T-helper 2 cell (primary cell): ENCODE data around the gene RELT.

Experiments
- DNase-seq, 5 experiments: peaks; one replicate each; pipeline versions ENCODE4 v3.0.0 to v3.0.0-alpha.2; 2012 to 2022

Gene RELT

DNA sequence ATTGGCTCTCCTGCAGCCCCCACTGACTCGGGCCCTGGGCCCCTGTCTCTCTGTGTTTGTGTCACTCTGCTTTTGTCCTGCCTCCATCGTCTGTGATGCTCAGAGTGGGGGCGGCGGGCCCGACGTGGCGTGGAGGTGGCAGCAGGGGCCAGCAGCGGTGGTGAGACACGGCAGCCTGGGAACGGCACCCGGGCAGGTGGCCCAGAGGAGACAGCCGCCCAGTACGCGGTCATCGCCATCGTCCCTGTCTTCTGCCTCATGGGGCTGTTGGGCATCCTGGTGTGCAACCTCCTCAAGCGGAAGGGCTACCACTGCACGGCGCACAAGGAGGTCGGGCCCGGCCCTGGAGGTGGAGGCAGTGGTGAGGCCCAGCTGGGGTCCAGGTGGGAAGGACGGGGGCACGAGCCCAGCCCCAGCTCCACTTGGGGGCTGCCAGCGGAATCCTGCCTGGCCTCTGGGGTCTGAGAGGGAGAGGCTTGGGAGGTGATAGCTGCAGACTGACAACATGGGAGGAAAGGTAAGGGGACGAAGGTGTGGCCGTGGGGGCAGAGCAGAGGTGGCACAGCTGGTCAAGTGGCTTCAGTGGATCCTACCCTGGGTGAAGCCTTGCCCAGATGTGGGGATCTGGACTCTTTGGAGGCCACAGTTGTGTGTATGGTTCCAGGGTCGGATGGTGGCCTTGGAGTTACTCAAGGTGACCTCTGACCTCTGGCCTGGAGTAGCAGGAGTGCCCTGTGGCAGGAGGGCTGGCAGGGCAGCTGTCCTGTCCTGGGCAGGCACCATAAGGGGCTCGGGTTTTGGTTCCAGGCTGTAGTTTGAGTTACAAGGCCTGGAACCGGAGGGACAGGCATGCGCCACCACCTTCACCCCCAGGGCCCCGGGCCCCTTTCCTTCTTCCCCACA lies 16.2 kb downstream of the RELT start:
- DNase-seq, result no peak

DNA sequence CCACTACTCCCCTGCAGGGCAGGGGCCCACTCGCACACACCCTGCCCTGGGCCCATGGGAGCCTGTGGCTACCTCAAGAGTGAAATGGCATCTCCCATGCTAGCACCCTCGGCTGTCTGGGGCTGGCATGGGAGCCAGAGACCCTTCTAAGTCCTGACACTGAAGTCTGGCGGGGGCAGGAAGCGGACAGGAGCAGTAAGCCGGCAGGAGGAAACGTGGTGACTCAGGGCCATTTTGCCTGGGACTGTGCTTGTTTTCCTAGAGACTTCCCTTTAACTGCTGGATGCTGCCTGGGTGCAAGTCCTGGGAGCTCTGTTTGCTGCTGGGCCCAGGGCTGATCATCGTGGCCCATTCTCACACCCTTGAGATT lies 16.8 kb downstream of the RELT start:
- no peak for DNase-seq

DNA sequence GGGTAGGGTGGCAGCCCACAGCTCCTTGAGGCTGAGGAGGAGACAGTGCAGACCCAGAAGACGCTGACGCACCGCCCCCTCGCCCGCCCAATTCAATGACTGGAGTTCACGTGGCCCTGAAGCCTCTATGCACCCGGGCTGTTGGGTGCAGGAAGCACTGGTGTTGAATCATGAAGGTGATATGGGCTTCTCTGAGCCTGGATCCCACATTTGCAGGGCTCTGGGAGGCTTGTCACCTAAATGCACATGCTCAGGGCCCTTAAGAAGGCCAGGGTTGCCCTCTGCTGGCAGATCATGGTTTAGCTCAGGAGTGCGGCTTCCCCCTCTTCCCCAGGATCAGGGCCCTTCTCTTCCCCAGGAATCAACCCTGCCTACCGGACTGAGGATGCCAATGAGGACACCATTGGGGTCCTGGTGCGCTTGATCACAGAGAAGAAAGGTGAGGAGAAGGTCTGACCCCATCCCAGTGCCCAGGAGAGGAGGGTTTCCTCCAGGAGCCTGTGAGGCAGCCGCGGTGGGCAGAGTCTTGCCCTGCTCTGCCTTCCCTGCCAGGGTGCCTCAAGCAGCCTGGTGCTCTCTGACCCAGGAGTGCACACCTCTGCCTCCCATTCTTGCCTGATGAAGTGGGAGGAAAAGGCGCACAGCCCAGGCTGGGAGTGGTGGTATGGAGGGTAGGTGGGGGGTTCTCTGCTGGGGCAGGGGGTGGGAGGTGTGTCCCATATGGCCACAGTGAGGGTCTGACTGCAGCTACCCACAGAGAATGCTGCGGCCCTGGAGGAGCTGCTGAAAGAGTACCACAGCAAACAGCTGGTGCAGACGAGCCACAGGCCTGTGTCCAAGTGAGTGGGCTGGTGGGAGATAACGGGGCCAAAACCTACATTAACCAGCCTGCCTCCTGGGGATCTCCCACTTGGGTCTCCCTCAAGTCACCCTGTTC lies 17.5 kb downstream of the RELT start:
- DNase-seq, result peak in 4 of 5 experiments; percentile 36 to 71 (median 45)

DNA sequence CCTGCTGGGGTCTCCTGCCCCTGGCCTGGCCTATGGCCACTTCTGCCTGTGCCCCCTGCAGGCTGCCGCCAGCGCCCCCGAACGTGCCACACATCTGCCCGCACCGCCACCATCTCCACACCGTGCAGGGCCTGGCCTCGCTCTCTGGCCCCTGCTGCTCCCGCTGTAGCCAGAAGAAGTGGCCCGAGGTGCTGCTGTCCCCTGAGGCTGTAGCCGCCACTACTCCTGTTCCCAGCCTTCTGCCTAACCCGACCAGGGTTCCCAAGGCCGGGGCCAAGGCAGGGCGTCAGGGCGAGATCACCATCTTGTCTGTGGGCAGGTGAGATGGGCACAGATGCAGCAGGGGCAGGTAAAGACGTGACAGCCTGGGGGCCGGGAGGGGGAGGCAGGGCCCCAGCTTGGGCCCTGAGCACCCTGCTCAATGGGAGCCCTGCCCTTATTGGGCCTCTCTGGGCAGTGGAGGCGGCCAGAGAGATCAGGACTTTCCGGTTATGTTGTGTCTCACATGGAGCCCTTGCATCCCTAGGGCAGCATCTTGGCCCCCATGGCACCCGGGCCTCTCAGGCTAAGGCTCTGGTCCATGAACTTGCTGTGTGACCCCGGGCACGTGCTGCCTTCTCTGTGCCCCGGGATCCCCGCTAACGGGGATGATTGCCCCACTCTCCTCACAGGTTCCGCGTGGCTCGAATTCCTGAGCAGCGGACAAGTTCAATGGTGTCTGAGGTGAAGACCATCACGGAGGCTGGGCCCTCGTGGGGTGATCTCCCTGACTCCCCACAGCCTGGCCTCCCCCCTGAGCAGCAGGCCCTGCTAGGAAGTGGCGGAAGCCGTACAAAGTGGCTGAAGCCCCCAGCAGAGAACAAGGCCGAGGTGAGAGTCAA lies 18.5 kb downstream of the RELT start:
- no peak for DNase-seq

DNA sequence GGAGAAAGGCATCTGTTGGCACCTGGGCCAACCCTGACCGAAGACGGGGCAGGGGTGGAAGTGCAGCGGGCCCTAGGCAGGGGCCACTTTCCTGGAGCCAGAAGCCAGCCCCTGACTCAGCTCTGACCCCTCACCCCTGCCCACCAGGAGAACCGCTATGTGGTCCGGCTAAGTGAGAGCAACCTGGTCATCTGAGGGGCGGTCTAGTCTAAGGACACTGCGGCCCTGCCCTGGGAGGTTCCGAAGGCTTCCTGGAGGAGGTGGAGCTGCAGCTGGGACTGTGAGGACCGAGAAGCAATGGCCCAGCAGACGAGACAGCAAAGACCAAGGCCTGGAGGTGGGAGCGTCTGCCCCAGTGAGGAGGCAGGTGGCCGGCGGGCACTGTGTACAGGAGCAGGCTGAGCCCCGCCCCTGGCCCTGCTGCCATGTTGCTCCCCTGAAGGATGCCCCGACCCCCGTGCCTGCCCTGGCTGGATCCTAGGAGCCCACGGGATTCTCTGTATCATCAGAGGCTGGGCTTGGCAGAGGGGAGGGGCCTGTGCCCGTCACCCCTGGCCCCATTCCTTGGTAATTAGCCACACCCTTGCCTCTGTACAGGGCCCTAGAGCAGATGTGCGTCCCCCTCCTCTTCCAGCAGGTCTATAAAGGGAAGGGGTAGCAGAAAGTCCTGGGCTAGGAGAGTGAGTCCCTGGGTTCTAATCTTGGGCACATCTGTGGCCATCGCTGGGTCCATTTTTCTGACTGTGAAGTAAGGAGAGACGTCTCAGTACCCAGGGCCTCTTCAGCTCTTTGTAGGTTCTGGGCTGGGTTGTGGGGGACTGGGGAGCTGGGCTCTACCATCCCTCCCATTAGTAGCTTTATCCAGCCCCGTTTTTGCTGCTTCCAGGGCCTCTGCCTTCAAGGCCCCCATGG lies 19.4 kb downstream of the RELT start:
- no peak for DNase-seq

DNA sequence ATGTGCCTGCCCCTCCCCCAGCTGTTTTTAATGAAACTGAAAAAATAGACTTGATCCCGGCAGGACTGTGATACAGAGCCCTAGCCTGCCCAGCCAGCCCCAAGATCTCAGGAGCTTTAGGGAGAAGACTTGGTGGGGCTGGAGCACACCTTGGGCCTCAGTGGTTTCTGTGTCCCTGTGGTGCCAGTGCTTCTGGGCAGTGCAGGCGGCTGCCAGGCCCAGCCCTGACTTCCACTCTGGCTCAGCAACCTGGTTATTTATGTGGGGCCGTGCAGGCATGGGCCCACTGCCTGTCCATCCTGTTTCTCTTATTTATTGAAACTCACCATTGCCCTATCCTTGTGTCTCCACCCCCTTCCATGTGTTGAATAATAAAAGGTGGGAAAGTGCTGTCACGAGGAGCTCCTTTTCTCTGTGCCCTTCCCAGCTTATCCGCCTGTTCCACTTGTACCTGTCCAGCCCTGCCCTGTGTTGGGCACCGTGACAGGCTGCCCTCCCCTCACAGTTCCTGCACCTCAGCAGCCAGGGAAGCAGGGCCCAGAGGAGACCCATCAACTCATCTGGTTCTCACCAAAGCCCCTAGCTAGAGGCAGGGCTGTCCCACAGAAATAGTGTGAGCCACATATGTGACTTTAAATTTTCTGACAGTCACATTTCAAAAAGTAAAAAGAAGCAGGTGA lies 20.2 kb downstream of the RELT start:
- DNase-seq, result no peak

DNA sequence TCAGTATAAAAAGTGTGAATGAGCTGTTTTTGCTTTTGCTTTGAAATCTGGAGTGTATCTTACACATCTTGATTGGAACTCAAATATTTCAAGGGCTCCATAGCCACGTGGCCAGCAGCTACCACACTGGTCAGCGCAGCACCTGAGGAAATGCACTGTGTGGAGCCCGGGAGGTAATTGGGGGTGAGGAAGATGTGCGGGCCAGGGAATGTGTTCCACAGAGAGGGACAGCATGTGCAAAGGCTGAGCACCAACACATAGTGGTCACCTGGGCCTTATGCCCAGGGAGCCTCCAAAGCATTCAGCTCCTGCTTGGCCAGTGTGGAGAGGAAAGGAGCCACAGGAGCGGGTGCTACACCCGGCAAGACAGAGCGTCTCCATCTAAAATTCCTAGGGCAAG lies 20.8 kb downstream of the RELT start:
- DNase-seq, result no peak

DNA sequence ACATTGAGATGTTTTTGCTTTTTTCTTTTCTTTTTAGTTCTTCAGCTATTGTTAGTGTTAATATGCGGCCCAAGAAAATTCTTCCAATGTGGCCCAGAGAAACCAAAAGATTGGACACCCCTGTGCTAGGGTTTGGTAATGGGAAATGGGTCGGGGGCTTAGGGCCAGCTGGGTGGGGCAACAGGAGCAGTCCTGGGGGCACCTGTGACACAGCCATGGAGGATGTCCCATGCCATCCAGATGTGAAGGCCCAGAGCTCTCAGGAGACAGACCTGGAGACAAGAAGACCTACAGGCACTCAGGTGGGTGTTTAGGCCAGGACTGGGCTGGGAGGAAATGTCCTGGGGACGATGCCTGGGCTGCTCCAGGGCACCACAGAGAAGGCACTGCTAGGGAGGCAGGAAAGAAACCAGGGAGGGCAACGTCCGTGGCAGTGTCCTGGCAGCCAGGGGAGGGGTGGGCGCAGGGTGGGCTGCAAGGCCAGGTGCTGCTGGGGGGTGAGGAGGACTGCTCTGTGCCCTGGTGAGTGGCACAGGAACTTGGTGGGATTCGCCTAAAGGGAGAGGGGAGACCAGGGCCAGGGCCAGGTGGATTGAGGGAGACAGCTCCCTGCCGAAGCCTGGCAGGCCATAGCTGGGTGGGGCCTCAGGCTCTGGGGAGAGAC lies 21.4 kb downstream of the RELT start:
- no peak for DNase-seq

DNA sequence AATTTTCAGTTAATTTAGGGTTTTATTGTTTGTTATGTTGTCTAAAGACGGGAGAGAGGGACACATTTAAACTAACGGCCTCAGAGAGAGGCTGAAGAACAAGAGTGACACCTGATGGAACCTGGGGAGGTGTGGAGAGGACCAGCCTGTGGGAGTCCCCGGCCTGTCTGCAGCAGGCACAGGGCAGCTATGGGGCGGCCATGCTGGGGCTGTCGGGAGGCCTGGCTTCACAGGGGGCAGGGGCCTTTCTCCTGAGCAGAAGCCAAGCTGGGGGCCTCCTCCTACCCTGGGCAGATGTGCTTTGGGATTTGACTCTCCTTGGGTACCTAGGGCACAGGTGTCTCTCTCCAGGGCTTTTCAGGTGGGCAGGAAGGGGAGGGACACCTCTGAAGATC lies 21.9 kb downstream of the RELT start:
- DNase-seq, result no peak

DNA sequence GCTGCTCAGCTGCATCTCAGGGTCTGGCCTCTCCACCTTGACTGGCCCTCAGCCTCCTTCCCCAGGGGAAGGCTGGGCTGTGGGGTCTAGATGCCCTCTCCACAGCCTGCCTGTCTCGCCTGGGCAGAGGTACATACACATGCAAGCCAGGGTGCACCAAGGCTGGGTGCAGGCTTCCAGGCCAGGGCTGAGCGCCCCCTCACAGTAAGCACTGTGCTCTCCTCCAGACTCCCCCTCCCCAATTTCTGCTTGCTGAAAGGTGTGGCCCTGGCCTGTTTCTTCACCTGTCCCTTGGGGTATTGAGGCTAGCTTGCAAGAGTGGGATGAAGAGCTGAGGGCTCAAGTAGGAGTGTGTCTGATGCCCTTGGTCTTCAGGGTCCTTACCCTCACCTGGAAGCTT lies 22.5 kb downstream of the RELT start:
- no peak for DNase-seq

DNA sequence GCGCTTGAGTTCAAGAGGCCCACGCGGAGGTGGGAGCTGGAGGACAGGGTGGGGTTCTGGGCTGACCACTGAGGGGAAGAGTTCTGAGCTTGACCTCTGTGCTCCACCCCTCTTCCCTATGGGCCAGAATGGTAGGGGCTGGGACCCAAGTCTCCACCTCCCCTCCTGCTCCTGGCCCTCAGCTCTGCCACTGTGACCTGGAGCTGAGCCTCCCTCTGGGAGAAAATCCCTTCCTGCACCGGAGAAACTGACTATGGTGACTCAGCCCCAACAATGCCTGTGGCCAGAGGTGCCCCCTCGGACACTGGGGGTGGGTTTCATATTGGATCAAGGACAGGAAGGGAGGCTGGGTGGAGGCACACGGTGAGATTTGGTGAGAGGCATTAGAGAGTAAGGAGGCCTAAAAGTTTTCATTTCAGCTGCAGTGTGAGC lies 23.0 kb downstream of the RELT start:
- no peak for DNase-seq

DNA sequence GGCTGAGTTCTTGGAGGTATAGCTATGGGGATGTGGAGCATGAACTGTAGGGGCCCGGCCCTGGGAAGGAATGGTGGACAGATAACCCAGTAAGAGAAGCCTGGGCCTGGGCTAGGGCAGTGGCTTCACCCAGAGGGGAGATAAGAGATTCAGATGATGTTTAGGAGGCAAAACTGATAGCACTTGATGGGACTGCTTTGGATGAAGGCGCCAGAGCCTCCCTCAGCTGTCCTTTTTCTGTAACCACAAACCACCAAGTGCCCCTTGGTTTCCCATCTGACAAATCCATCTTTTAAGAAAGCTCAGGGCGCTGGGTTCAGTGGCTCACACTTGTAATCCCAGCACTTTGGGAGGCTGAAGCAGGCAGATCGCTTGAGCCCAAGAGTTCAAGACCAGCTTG lies 23.4 kb downstream of the RELT start:
- no peak for DNase-seq

DNA sequence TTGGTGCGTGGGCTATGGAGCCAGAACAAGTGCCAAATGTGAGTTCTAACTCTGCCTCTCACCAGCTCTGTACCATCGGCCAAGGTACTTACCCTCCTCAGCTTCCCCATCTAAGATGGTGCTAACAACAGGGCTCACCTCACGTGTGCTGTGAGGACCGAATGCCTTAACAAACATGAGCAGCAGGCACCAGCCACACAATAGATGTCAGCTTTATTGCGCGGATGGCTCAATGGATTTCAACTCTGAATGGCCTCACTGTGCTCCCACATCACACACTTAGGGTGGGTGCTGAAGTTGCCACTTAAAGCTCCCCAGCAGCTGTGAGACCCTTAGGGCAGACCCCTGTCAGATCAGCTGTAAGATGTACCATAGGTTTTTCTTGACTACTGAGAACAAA lies 24.1 kb downstream of the RELT start:
- no peak for DNase-seq

DNA sequence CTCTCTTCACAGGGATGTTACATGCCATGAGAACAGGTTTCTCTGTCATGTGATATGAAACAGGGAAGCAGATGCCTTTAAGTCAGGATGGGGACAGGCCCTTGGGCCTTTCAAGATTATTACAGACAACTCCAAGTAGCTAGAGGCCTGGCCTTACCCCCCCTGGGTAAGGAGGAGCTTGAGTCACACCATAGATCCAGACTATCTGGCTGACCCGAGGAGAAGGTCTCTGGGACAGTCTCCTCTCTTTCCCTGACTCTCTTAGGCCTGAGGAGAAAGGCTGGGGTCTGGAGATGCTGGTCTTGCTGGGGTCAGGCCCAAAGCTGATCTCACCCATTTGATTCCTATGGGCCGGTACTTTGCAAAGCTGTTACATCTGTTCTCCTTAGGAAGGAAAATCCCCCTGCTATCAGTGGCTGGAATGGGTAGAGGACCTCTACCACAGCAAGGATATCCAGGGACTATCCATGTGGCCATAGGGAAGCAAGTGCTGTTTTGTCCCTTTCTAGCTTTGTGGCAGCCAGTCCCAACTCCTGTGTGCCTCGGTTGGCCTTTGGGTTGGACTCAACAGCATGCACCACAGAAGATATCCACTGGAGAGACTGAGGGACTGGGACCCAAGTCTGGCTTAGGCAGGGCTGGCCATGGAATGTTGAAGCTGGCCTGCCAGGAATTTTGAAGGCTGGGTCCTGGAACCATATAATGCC lies 25.2 kb downstream of the RELT start:
- no peak for DNase-seq

DNA sequence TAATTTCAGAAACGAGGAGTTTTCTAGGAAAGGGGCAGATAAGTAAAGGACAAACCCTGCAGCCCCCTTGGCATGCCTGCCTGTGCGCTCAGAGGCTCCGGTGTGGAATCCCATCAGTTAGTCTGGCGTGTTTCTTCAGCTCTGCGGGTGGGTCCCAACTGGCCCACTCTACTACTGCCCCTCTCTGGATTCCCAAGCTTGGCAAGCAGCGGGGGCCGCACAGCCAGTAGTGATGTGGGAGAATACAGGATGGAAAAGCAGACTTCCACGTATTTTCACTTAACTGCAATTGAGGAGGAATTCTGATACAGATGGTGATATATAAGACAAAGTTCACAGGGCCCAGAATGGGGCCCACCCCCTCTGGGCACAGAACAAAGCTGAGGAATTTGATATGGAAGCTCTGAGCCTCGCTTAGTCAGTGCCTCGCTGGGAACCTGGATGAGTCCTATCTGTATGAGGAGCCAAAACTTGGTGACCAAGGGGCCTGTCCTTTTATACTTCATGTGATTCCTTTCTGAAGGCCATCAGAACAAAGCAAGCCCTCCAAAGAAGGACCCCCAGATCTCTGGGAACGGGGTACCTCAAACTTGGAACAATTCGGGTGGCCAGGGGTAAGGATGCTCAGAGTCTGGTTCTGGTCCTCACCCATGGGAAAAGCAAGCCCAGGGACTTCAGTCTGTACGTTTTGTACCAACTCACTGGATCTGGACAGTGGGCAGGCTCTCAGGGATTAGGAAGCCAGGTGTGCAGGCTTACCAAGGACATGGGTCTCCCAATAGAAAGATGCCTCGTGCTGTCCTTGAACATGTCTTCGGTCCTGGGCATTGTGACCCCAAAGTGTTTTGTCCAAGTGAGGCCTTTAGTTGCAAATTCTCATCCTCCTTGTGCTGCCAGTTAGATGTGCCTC lies 26.0 kb downstream of the RELT start:
- no peak for DNase-seq

DNA sequence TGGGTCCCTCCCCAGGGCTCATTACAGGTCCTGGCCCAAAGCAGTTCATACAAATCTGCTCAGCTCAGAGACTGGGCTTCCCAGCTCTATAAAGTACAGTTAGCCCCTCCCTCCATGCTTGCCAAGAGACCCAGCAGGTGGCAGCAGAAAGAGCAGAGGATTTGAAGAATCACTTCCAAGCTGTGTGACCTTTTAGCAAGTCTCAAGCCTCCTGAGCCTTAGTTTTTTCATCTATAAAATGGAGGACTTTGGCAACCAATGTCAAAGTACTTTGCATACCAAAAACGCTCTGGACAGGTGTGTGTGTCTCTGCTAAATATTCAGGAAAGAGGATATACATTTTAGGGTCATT lies 26.6 kb downstream of the RELT start:
- DNase-seq, result peak in 1 of 5 experiments; percentile 55

DNA sequence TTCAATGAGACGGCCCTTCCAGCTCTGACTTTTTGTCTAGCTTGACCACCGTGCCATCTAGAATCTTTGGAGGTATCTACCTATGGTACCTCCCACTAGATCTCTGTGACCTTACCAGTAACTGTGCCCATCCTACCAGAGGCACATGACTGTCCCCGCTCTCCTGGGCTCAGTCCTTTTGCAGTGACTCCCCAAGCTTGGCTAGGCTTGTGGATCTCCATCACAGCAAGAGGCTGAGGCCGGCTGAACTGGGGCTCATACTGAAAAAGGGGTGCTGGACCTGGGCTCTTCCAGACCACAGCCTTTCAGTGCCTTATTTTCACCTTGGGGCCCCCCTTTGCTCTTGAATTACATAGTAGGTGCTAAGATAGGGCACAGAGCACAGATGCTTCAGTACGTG lies 27.3 kb downstream of the RELT start:
- no peak for DNase-seq

DNA sequence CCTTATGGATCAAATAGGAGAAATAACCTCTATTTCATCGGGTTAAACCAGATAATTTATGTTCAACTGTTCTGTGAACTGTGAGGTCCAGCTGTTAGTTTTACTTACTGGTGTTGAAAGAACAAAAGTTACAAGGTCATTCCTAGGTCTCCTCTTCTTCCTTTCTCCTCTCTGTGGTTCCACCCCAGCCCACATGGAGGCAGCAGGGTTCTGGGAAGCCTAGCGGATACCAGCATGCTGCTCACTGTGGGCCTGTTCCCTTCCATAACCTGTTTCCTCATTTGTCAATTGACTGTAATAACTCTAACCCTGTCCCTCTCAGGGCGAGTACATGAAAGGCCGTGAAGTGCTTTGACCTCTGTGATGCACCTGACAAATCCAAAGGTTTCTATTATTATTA lies 27.8 kb downstream of the RELT start:
- DNase-seq, result no peak
